ENCODE results near the gene IGFLR1.
"Not testable (repeated sequence)": the region's sequence is repeated elsewhere in the genome, so short reads cannot be mapped to it uniquely, and the experiment has no call there.

The IGFLR1 gene

DNA sequence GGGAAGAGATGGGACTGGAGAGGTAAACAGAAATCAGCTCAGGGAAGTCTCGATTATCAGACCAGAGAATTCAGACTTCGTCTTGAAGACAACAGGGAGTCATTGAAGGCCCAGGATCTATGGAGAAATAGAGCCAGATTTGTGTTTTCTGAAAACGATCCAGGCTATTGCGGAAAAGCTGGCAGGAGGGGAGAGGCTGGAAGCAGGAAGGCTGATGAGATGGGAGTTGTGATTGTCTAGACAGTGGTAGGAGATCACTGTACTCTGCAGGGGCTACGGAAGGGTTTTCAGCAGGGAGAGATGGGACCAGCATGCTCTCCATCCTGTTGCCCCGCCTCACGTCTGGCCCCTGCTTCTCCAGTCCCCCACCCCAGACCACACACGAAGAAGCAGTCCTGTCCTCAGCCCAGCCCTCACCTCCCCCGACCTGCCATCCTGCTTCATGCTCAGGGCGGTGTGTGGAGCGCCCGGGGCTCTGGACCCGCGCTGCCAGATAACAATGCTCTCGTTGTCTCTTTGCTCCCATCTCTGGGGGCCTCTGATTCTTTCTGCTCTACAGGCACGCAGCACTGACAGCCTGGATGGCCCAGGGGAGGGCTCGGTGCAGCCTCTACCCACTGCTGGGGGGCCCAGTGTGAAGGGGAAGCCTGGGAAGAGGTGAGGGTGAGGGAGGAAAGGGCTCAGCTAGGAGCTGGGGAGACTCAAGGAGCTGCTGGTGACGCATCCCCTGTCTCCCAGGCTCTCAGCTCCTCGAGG is 35.0 kb upstream of the IGFLR1 start:
- no peak for DNase-seq

DNA sequence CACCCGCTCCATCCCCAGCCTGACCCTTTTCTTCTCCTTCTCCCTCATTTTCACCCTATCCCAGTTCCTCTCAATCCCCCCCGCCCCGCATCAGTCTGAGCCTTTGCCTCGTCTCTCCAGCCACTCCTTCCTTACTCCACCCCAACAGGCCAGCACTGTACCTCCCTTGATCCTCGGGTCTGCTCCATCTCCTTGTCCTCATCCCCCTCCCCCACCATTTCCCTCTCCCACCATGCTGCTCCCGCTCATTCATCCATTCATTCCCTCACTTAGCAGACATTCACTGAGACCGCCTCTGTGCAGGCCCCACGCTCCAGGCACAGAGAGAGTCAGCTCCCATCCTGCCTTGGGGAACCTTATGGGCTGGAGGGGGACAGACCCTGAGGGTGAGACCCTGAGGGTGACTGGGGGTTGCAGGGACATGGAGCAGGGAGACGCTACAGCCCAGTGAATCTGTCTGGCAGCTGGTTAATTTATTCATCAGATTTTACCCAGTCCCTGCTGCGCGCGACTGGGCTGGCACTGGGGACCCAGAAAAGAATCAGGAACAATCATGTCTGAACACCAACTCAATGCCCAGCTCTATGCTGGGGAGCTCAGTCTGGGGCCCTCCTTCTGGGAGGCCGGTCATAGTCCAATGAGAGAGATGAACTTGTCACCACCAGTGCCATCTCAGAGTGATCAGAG is 34.0 kb upstream of the IGFLR1 start:
- peak in 2 of 3 experiments; percentile 44 to 45 for DNase-seq

DNA sequence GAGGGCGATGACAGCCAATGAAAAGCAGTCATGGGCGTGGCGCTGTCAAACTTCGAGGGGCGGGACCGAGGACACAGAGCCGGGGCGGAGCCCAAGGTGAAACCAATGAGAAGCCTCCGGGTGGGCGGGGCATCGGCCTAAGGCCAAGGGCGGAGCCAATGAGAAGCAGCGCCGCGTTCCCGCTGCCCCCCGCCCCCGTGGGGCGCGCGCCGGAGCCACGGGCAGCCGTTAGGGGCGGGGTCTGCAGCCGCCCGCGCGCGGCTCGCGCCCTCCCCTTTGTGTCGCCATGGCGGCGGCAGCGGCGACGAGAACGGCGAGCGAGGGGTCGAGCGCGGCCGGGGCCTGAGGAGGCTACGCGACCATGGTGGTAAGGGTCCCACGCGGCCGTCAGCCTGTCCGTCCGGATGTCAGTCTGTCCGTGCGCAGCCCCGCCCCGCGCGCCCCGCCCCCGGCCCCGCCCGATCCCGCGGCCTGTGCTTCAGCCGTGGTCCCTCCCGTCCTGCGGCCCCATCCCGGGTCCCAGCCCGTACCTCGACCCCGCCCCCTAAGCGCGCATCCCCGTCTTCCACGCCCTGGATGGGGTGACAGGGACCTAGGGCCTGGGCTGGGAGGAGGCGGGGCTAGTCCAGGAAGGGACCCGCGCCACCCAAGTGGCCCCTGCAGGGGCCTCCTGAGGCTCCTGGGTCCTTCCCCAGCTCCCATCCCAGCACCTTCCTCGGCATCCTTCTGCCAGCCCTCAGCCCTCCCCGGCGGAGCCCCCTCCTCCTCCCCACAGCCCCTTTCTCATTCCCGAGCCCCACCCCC is 33.2 kb upstream of the IGFLR1 start, which contains the start of gene ARHGAP33:
ARHGAP33 (plus strand) TSS at position 267 of the 804 bp plus-strand sequence; CDS start at position 362, 95 bp downstream.
- DNase-seq: peak; percentile 96 to 100 (median 99)

DNA sequence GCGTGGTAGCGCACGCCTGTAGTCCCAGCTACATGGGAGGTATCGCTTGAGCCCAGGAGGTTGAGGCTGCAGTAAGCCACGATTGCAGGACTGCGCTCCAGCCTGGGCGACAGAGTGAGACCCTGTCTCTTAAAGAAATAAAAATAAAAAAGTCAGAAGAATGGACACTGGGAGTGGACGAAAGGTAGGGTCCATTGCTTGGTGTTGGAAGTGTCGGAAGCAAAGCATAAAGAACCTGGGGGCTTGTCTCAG is 32.7 kb upstream of the IGFLR1 start:
- DNase-seq: no peak

DNA sequence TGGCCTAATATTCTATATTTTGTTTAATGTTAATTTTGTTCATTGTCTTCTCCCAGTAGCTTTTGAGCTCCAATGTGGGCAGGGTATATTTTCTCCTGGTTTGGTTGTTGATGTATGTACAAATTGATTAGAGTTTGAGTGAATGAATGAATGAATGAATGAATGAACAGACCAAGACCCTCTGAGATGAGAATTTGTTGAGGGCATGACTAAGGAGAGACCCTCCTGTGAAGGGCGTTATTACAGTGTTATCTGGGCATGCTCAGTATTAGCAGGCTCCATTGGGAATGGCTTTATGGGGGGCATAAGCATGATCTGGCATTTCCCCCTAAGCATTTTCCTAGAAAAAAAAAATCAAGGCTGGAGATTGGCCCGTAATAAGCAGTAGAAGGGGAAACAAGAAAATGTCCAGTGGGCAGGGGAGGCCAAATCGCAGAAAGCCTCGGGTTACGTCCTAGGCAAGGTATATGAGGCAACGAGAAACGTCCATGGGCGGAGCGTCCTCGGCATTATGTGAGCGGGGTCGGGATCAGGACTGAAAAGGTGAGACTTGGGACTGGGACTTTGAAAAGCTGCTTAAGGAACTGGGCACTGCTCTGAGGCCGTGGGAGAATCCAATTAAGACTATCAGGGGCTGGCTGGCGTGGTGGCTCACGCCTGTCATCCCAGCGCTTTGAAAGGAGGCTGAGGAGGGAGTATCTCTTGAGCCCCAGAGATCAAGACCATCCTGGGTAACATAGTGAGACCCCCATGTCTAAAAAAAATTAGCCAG is 32.2 kb upstream of the IGFLR1 start:
- DNase-seq: peak; percentile 16 to 66 (median 53)

DNA sequence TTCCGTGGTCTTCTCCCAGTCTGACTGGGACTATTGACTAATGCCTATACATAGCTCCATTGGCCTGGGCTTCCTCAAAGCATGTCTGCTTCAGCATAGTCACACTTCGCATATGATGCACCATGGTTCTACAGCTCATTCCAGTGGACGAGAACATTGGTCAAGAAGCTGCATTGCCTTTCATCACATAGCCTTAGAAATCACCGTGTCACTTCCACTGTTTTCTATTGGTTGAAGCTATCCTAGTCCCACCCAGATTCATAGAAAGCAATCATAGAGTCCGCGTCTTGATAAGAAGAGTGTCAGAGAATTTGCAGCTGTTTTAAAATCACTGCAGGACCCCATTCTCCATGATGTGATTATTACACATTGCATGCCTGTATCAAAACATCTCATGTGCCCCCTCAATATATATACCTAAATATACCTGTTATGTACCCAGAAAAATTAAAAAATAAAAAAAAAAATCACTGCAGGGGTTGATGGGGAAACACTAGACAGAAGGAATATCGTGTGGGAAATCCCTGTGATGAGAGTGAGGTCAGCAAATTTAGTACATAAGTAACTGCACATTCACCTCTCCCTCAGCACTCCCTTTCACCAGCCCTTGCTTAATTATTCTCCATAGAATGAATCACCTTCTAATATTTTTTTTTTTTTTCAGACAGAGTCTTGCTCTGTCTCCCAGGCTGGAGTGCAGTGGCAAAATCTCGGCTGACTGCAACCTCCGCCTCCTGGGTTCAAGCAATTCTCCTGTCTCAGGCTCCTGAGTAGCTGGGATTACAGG is 31.0 kb upstream of the IGFLR1 start:
- DNase-seq: peak in 1 of 3 experiments; percentile 26

DNA sequence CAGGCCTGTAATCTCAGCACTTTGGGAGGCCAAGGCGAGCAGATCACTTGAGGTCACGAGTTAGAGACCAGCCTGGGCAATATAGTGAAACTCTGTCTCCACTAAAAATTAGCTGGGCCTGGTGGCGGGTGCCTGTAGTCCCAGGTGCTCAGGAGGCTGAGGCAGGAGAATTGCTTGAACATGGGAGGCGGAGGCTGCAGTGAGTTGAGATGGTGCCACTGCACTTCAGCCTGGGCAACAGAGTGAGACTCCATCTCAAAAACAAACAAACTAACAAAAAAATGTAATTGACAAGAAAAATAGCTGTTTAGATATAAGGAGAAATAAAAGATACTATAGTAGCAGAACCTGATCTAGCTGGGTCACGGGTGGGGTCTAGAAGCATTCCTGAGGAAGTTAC is 30.1 kb upstream of the IGFLR1 start:
- DNase-seq: not testable (repeated sequence)

DNA sequence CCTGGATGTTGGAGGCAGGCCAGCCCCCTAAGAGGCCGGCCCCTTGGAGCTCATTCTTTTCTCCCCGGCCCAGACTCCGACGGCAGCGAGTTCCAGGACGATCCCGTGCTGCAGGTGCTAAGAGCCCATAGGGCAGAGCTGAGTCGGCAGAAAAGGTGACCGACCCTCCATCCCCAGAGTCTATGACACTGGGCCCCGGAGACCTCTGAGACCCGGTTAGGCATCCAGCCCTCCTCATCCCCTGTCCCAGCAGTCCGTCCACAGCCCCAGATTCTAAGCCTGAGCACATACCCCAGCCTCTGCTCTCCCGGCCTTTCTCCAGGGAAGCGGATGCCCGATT is 25.8 kb upstream of the IGFLR1 start:
- DNase-seq: no peak

DNA sequence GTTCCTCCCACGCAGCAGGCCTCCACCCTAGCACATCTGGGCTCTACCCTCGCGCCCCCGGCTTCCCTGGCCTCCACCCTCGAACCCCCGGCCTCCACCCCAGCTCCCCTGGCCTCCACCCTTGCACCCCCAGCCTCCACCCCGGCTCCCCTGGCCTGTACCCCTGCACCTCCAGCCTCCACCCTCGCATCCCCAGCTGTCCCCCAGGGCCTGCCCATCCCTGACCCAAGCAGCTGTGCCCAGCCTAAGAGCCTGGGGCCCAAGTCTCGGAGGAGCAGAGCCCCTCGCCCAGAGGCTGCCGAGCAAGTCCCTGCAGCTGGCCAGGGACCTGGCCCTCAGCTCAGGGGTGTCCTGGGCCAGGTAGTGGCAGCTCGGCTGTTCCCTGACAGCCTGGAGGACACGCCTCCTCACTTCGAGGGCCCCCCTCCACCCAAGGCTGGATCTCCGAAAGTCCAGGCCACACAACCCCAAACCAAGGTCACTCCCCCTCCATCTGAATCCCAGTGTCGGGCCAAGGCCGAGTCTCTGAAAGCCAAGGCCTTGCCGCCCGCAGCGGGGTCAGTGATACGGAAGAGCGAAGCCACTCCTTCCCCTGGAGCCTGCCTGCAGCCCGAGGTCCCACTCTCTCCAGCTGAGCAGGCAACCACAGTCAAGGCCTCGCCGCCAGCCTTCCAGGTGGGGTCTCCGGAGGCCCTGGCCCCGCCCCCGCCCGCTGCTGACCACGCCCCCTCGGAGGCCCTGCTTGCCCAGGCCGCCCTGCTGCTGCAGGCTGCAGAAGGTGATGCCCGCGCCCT is 25.2 kb upstream of the IGFLR1 start:
- DNase-seq: peak in 1 of 3 experiments; percentile 11

DNA sequence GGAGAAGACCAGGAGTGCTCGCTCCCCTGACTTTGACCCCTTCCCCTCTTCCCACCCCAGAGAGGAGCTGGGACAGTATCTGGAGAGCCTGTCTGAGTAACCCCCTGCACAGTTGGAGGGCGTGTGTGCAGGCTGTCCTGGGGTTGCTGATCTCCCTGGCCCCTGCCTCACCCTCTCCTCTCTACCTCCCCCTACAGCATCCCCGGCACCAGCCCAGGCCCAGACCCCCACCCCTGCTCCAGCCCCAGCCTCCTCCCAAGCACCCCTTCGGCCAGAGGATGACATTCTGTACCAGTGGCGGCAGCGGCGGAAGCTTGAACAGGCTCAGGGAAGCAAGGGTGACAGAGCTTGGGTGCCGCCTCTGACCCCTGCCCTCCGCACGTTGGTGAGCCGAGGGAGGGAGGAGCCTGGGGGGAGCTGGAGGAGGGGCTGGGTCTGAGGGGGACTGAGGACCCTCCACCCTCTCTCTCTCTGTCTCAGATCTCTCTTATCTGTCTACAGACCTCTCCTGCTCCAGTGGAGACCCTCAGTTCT is 24.4 kb upstream of the IGFLR1 start:
- DNase-seq: no peak

DNA sequence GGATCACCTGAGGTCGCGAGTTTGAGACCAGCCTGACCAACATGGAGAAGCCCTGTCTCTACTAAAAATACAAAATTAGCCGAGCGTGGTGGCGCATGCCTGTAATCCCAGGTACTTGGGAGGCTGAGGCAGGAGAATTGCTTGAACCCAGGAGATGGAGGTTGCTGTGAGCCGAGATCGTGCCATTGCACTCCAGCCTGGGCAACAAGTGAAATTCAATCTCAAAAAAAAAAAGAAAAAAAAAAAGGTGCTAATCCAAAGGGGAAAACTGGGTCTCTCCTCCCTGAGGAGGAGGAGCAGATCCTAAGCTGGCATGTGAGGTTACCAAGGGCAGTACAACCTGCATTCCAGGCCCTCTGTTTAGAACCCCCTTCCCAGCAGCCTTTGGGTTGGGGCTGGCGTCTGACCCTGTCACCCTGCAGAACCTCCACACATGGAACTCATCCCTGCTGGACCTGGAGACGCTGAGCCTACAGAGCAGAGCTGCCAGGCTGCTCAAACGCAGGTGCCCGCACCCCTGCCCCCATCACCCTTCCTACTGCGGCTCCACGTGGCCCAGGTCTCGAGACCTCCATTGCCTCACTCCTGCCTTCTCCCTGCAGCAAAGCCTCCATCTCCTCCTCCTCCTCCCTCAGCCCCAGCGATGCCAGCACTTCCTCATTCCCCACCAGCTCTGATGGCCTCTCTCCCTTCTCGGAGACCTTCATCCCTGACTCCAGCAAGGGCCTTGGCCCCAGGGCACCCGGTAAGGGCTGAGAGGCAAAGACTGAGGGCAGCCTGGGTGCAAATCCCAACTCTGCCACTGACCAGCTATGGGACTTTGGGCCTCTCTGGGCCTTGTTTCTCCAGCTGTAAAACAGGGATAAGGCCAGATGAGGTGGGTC is 22.4 kb upstream of the IGFLR1 start:
- DNase-seq: no peak

DNA sequence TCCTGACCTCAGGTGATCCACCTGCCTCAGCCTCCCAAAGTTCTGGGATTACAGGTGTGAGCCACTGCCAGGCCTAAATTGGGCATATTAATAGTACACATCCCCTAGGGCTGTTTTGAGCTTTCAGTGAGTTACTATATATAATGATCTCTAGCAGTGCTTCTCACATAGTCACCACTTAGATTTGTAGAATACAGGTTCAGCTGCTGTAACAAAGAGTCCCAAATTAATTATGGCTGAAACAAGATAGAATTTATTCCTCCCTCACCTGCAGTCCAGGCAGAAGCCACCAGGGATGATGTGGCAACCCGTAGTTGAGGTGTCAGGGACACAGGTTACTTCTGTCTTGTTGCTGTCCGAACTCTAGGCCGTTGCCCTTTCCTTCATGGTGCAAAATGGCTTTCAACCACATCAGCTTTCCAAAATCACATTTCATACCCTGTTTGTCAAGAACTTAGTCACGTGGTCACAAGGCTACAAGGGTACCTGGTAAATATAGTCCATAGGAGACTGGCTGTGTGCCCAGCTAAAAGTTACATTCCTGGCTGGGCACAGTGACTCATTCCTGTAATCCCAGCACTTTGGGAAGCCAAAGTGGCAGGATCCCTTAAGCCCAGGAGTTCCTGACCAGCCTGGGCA is 18.6 kb upstream of the IGFLR1 start:
- DNase-seq: no peak

DNA sequence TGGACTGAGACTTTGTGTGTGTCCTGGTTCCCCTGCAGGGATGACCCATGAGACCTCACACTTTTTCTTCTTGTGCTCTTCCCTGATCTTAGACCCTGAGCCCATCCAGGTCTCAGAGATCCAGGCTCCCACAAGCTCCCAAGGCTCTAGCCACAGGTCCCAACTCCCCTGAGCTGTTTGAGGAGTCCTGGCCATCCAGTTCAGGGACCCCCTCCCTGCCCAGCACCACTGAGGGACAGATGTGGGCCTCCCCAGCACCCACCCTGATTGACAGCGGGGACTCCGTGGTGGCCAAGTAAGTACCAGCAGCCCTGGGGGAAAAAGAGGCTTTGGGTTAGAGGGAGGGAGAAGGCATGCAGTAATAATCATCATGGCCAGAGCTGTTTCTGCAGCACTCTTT is 17.4 kb upstream of the IGFLR1 start:
- DNase-seq: no peak

DNA sequence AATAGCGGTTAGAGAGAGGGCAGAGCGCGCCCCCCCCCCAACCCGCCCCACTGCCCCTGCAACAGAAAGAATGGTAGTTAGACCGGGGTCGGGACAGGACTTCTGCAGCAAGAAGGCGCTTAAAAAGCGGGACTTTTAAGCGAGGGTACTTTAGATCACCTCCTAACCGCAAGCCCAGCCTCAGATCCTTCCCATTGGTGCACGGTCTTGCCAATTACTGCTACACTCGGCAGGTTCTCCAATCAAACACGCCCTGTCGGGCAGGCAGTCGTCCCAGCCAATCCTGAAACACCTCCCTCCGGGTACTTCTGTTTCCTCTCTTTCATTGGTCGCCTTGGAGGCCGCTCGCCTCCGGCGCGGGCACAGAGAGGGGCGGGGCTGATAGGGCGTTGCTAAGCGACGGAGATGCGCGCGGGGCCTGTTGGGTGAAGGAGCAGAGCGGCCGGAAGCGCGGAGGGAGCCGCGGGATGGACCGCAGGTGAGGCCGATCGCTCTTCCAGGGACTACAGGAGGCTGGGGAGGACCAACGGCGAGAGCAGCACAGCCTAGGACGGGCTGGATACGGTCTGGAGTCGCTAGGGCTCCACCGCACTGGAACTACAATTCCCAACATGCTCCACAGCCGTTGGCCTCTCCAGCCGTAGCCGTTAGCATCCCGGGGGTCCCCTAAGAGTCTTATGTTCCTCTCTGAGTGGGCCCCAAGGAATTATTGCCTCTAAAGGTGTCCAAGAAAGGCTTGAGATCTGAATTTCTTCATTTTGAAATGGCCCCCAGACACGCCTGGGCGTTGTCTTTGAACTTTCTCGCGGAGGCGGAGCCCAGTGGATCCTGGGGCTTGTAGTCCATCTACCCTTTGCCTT is 15.7 kb upstream of the IGFLR1 start, which contains the start of gene PROSER3:
PROSER3 (plus strand) TSS at position 428 of the 860 bp plus-strand sequence; CDS start at position 468, 40 bp downstream.
- DNase-seq: peak; percentile 98 to 99 (median 99)

DNA sequence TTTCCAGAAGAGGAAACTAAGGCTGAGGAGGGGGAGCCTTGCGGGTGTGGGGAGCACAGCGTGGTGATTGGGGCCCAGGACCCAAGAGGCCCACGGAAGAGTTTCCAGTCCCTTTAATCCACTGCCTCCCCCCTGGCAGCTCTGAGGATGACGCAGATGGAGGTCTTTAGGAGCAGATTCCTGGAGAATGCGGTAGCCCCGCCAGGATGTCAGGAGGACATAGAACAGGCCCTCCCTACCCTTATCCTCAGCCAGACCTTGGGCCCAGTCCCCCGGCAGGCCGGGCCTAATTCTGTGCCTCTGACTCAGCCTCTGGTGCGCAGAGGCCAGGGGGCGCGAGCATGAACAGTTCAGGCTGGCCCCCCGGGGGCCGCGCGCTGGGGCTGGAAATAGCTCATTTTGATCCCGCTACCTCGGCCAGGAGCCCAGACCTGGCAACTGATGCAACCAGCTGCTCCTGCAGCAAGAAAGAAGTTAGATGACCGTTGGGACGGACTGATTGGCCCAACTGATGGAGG is 15.0 kb upstream of the IGFLR1 start:
- DNase-seq: no peak

DNA sequence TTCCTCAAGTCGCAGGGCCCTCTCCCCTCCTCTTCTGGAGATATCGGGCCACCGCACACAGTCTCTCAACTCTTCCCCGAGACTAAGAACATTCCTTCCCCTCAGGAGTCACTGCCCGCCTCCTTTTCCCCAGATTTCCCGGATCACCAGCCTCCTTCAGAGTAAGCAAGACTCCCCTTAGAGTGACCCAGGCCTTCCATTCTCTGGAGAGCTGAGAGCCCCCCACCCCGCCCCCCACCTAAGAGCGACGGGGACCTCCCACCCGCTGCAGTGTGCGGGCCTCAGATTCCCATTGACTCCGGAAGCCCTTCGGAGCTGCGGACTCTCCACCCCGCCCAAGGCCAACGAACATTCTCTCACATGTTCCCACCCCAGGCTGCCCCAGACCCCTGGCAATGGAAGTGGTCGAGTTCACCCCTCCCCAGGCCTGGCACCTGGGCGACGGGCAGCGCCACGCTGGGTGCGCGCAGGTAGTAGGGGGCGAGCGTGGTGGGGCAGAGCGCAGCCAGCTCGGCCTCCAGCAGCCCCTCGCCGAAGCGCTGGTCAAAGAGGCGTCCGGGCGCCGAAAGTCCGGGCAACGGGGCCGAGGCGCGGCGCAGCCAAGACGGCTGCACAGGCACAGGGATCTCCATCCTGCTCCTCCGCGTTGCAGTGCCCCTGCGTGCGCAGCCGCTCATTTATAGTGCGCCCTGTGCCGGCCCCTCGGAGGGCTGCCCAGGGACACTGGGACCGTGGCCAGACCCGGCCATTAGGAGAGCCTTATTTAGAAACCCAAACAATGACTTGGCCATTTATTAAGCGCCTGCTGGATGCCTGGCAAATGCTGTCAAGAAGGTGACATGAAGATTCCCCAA is 14.4 kb upstream of the IGFLR1 start, which contains the start of gene HSPB6:
HSPB6 (minus strand) TSS at position 653 of the 854 bp plus-strand sequence; CDS start at position 632, 21 bp downstream.
- no peak for DNase-seq
